Tibial nerve (tissue), 4 donors: ENCODE measurements around the gene STRADA. TPM values are rescaled to one million over a fixed set of nuclear protein-coding genes. Genes with fewer than 3 reads are reported as not detected.
A peak's percentile ranks its signal among the peaks of the same experiment; 100 is the strongest.

Experiments
- DNase-seq, 2 donors: peaks; one replicate each; pipeline ENCODE4 v3.0.0-alpha.2; 2019; ENCODE audit warnings: low spot score in 2 of 2
- H3K27ac ChIP-seq, 4 donors: fragments of 200-600 bp; sonication (generic) in 3 of 4; one replicate each; pipeline ENCODE4 v1.5.1; 2017 to 2019; ENCODE audit warnings: mild to moderate bottlenecking in 1 of 4
- H3K27me3 ChIP-seq, 2 donors: fragments of 200-600 bp; sonication (generic) in 1 of 2; one replicate each; pipeline versions ENCODE4 v1.5.1 to v1.6.0; 2017 to 2019
- H3K36me3 ChIP-seq, 3 donors: fragments of 200-600 bp; sonication (generic); one replicate each; pipeline ENCODE4 v1.5.1; 2018 to 2019
- H3K4me1 ChIP-seq, 4 donors: fragments of 200-600 bp; sonication (generic) in 3 of 4; one replicate each; pipeline ENCODE4 v1.5.1; 2017 to 2019
- H3K4me3 ChIP-seq, 4 donors: fragments of 200-600 bp; sonication (generic) in 3 of 4; one replicate each; pipeline ENCODE4 v1.5.1; 2017 to 2019; ENCODE audit warnings: mild to moderate bottlenecking in 1 of 4, moderate library complexity in 1 of 4
- H3K9me3 ChIP-seq, 4 donors: fragments of 200-600 bp; sonication (generic) in 3 of 4; one replicate each; pipeline ENCODE4 v1.5.1; 2017 to 2019
- EP300 ChIP-seq, 2 donors: sonication (generic); formaldehyde crosslinking; IDR thresholded peaks; one replicate each; pipeline ENCODE4 v1.6.1; 2017; ENCODE audit warnings: antibody characterized with exemption in 2 of 2, mild to moderate bottlenecking in 1 of 2
- POLR2A ChIP-seq, 2 donors: fragments of 450-650 bp; IDR thresholded peaks; one replicate each; pipeline ENCODE4 v1.6.1; 2017; ENCODE audit warnings: antibody characterized with exemption in 2 of 2, mild to moderate bottlenecking in 2 of 2, moderate library complexity in 2 of 2
- WGBS, 2 donors: methylation state at CpG; one replicate each; pipeline ENCODE4 v1.1.5; 2018; 5-methylcytosine and 5-hydroxymethylcytosine counted together
- total RNA-seq, 4 donors: library from RNA; depleted of rRNA; stranded (reverse); fragments of >200 nt; gene quantifications; one replicate each; pipeline ENCODE4 v1.1.0, GENCODE V29; 2016
- TF ChIP-seq, protein P1 (sequence below), 5 experiments: fragments of 200-600 bp in 3 of 5; fragments of 450-650 bp in 2 of 5; sonication (generic) in 3 of 5; IDR thresholded peaks; one replicate each; pipeline ENCODE4 v1.5.1; 2016 to 2019; ENCODE audit warnings: antibody characterized with exemption in 5 of 5, mild to moderate bottlenecking in 3 of 5, moderate library complexity in 2 of 5

The STRADA gene
- total RNA-seq, 4 donors from 2014 or later = 38.0 to 45.8 (median 43.2) TPM

DNA sequence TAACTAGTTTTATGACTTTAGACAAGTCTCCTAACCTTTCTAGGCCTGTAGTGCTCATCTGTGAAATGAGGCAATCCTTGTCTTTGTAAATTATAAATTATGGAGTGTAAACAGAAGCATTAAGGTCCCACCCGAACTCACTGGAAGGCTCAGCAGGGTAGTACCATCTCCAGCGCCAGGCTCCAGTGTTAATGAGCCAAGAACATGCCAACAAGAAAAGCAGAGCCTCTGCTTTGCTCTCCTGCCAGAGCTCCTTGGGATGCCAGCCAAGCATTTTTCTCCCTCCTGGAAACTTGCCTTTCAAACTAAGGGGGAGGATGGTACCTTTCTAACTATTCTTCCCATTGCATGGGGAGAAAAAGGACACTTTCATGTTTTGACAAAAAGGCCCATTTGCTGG lies 56.6 kb downstream of the STRADA start:
- peaks cover 0 to 66% (median 16%) of the 10 kb centered on the region in 3 donors for H3K36me3 ChIP-seq
- H3K27ac ChIP-seq = peak overlapping the region in 2 of 4 donors; percentile 29 to 88
- no peaks in the 10 kb centered on the region for H3K27me3 ChIP-seq
- 36 to 40% methylated on average over 2 of the region's 2 CpGs for WGBS, 2 donors
- peaks cover 0 to 63% (median 23%) of the 10 kb centered on the region in 4 donors for H3K4me1 ChIP-seq
- TF ChIP-seq POLR2A (IDR thresholded peaks at IDR 0.05) = no peak
- TF ChIP-seq, protein P1, sequence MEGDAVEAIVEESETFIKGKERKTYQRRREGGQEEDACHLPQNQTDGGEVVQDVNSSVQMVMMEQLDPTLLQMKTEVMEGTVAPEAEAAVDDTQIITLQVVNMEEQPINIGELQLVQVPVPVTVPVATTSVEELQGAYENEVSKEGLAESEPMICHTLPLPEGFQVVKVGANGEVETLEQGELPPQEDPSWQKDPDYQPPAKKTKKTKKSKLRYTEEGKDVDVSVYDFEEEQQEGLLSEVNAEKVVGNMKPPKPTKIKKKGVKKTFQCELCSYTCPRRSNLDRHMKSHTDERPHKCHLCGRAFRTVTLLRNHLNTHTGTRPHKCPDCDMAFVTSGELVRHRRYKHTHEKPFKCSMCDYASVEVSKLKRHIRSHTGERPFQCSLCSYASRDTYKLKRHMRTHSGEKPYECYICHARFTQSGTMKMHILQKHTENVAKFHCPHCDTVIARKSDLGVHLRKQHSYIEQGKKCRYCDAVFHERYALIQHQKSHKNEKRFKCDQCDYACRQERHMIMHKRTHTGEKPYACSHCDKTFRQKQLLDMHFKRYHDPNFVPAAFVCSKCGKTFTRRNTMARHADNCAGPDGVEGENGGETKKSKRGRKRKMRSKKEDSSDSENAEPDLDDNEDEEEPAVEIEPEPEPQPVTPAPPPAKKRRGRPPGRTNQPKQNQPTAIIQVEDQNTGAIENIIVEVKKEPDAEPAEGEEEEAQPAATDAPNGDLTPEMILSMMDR (IDR thresholded peaks at IDR 0.05) = no peak
- TF ChIP-seq EP300 (IDR thresholded peaks at IDR 0.05) = no peak
- H3K9me3 ChIP-seq = no peaks in the 10 kb centered on the region
- H3K4me3 ChIP-seq = no peak overlapping the region
- DNase-seq = no peak

DNA sequence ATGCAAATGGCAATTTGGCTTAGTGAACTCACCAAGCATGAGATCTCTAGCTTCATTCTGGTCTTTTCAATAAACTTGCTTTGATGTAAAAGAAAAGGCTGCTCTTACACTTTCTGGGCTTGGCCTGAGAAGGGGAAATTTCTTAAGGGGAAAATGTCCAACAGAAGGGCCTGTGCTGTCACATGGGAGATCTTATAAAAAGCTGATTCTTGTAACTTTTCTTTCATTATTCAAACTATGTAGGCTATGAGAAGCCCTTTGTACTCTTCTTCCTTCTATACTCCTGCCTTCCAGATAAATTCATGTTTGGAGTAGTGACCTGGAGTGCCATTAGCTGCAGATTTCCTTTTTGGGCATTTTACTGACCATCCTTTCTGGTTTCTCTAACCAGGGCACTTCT lies 58.6 kb downstream of the STRADA start:
- Histone ChIP-seq H3K9me3 (no peaks in the 10 kb centered on the region), H3K4me1 (peaks cover 0 to 79% (median 23%) of the 10 kb centered on the region in 4 donors), H3K4me3 (no peak overlapping the region), H3K36me3 (peaks cover 0 to 59% (median 0%) of the 10 kb centered on the region in 3 donors), H3K27ac (peak overlapping the region; percentile 45 to 88 (median 68)), H3K27me3 (no peaks in the 10 kb centered on the region)
- DNase-seq = no peak
- TF ChIP-seq EP300 (IDR thresholded peaks at IDR 0.05) (no peak), POLR2A (IDR thresholded peaks at IDR 0.05) (no peak)
- TF ChIP-seq, protein P1 (IDR thresholded peaks at IDR 0.05) = no peak

DNA sequence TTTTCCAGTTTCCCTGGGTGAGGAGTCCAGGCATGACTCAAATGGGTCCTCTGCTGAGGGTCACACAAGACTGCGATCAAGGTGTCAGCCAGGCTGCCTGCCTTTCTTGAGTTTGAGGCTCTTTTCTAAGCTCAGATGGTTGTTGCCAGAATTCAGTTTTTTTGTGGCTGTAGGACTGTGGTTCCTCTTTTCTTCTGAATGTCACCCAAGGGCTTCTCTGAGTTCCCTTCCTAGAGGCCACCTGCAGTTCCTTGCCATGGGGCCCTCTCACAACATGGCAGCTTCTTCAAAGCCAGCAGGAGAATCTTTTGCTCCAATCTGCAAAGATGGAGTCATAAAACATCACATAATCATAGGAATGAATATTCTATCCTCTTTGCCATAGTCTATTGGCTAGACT lies 59.2 kb downstream of the STRADA start:
- TF ChIP-seq EP300 (IDR thresholded peaks at IDR 0.05) (no peak), POLR2A (IDR thresholded peaks at IDR 0.05) (no peak)
- TF ChIP-seq, protein P1 (IDR thresholded peaks at IDR 0.05) = no peak
- no peaks in the 10 kb centered on the region for H3K27me3 ChIP-seq
- no peak for DNase-seq
- WGBS, 2 donors = 79 to 86% methylated on average over 1 of the region's 1 CpG
- H3K9me3 ChIP-seq = no peaks in the 10 kb centered on the region
- peaks cover 0 to 85% (median 25%) of the 10 kb centered on the region in 4 donors for H3K4me1 ChIP-seq
- H3K4me3 ChIP-seq = no peak overlapping the region
- peaks cover 0 to 63% (median 0%) of the 10 kb centered on the region in 3 donors for H3K36me3 ChIP-seq
- peak overlapping the region; percentile 45 to 88 (median 68) for H3K27ac ChIP-seq

DNA sequence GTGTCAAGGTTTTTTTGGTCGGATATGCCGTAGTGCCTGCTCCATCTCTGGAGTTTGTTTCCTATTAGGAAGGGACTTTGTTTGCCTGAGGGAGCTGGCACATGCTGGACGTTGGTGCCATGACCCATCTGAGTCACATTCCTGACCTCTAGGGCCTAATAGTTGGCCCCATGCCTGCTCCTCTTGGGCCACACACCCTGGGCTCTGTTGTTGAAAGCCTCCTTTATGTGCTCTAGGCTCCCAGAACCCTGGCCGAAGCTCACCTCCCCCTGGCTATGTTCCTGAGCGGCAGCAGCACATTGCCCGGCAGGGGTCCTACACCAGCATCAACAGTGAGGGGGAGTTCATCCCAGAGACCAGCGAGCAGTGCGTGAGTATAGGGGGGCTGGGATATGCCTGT lies 60.1 kb downstream of the STRADA start:
- H3K4me1 ChIP-seq = peaks cover 0 to 94% (median 31%) of the 10 kb centered on the region in 4 donors

DNA sequence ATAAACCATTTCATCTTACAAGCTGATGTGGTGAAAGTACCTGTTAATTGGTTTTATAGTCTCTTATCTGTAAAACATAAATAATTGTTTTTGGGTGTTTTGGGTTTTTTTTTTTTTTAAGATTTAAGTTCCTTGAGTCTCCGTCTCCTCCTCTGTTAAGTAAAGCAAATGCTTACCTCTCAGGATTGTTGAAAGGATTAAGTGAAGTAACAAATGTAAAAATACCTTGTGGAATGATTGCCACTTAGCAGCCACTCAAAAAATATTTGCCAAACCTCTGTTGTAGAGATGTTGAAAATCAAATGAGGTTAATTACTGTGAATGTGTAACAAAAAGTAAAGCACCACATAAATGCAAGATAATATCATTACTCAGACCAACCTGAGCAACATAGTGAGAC lies 60.9 kb downstream of the STRADA start:
- TF ChIP-seq, protein P1 (IDR thresholded peaks at IDR 0.05) = no peak
- TF ChIP-seq EP300 (IDR thresholded peaks at IDR 0.05) (no peak), POLR2A (IDR thresholded peaks at IDR 0.05) (no peak)
- no peak overlapping the region for H3K4me3 ChIP-seq
- DNase-seq = no peak
- H3K27ac ChIP-seq = peak overlapping the region; percentile 11 to 88 (median 68)
- no peaks in the 10 kb centered on the region for H3K9me3 ChIP-seq
- peaks cover 0 to 53% (median 0%) of the 10 kb centered on the region in 3 donors for H3K36me3 ChIP-seq
- H3K27me3 ChIP-seq = no peaks in the 10 kb centered on the region
- 94 to 98% methylated on average over 1 of the region's 1 CpG for WGBS, 2 donors
- peaks cover 5 to 96% (median 38%) of the 10 kb centered on the region in 4 donors for H3K4me1 ChIP-seq

More for the DNA sequence above, 60.1 kb downstream of the STRADA start:
- Histone ChIP-seq H3K36me3 (peaks cover 0 to 62% (median 0%) of the 10 kb centered on the region in 3 donors), H3K27me3 (no peaks in the 10 kb centered on the region), H3K4me3 (no peak overlapping the region), H3K27ac (peak overlapping the region; percentile 45 to 88 (median 68)), H3K9me3 (no peaks in the 10 kb centered on the region)
- TF ChIP-seq EP300 (IDR thresholded peaks at IDR 0.05) (peak in 1 of 2 donors; percentile 83), POLR2A (IDR thresholded peaks at IDR 0.05) (no peak)
- TF ChIP-seq, protein P1 (IDR thresholded peaks at IDR 0.05) = peak in 1 of 5 experiments; percentile 17
- no peak for DNase-seq
- WGBS, 2 donors = 34 to 45% methylated on average over 5 to 7 of the region's 8 CpGs
